Effector memory CD4-positive, alpha-beta T cell (primary cell): ENCODE results near the gene SNAPIN.

Experiments used
- DNase-seq, 3 donors: peaks; one replicate each; pipeline ENCODE4 v3.0.0-alpha.2; 2020
- H3K27ac ChIP-seq: 2 replicates; pipeline ENCODE4 v1.7.0; 2013; ENCODE audit warnings: mild to moderate bottlenecking, low read length, moderate library complexity; ENCODE audit not compliant: insufficient read depth, poor library complexity, severe bottlenecking
- H3K27me3 ChIP-seq: replicated peaks from 2 replicates; pipeline ENCODE4 v1.7.0; 2013; ENCODE audit warnings: mild to moderate bottlenecking, low read length; ENCODE audit not compliant: insufficient read depth, control insufficient read depth, poor library complexity, severe bottlenecking
- H3K36me3 ChIP-seq: 2 replicates; pipeline ENCODE4 v1.7.0; 2013; ENCODE audit warnings: mild to moderate bottlenecking, low read length, moderate library complexity; ENCODE audit not compliant: control insufficient read depth, insufficient read depth
- H3K4me1 ChIP-seq: 2 replicates; pipeline ENCODE4 v1.7.0; 2013; ENCODE audit warnings: low read length, mild to moderate bottlenecking; ENCODE audit not compliant: control insufficient read depth, insufficient read depth, poor library complexity, severe bottlenecking
- H3K4me3 ChIP-seq: 2 replicates; pipeline ENCODE4 v1.7.0; 2013; ENCODE audit warnings: low read length, low read depth, mild to moderate bottlenecking; ENCODE audit not compliant: insufficient read depth, poor library complexity, severe bottlenecking
- H3K9me3 ChIP-seq: 2 replicates; pipeline ENCODE4 v1.7.0; 2013; ENCODE audit warnings: mild to moderate bottlenecking, low read length, moderate library complexity; ENCODE audit not compliant: control insufficient read depth

The SNAPIN gene

DNA sequence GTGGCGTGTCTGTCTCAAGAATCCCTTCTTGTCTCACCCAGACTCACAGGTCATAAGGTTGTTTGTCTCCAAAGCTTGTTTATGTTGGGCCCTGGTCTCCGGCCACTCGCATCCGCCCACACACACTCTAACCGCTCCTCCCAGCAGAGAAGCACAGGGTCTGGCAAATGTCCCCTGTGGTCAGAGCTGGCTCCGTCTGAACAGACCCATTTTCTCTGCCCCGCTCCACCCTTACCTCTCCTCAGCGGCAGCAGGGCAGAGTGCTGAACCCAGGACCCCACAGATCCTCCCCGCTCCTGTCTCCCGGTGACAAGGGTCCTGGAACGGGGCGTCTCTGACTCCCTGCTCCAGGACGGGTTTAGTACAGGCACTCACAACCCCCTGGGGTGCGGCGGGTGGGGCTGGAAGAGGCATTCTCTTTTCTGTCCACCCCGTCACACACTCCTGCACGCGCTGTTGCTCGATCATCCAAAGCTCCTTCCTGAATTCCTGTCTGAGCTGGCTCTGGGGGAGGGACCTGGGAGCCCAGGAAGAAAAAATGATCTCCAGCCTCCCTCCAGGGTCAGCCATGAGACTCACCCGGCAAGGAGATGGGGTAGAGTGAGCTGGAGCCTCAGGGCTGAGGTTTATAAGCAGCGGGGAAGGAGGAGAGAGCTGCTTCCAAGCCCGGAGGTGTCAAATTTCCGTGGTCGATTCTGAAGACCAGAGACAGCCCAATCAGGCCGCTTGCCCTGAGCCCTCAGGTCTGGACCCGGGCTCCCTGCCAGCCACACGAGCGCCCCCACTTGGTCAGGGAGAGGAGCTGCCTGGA is 31.4 kb upstream of the SNAPIN start, which contains the start of gene S100A13:
S100A13 (minus strand) TSS at position 602 of the 811 bp plus-strand sequence. CDS start 1,033 bp downstream, outside the sequence.
- H3K27me3 ChIP-seq: no peaks in the 10 kb centered on the region
- no peak within 1 kb of the TSS for H3K4me3 ChIP-seq
- DNase-seq: no peak
- H3K9me3 ChIP-seq: no peaks in the 10 kb centered on the region
- H3K36me3 ChIP-seq: no peaks in the 10 kb centered on the region
- H3K4me1 ChIP-seq: no peaks in the 10 kb centered on the region
- H3K27ac ChIP-seq: no peak within 1 kb of the TSS

DNA sequence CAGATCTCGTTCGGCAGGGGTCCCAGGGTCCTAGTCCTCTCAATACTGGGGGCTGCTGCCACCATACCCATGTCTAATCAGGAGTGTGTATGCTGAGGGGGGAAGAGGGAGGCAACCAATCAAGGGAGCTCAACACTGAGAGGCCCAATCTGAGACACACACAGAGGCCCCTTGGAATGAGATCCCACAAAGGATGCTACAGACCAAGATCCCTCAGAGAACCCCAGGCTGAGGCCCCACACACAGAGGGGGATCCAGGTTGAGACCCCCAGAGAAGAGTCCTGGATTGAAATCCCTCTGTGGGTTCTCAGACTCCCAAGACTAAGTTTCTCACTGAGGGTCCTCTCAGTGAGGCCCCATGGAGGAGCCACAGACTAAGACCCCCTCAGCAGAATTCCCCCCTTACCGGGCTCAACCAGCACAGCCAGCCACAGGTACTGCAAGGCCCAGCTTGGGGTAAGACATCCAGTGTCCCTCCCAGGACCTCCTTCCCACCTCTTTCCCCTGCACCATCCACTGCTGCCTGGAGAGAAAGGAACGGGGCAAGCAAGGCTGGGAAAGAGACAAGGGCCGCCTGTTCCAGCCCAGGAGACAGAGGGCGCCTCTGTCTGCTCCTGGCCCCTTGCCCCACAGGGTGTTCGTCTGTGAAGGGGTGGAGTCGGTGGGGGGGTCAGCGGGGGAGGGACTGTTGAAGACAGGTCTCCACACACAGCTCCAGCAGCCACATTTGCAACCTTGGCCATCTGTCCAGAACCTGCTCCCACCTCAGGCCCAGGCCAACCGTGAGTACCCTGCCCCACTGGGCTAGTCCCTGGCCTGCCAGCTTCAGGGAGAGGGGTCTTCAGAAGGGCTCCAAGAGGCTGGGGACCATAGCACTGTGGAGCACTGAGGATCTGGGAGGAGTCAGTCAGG is 30.5 kb upstream of the SNAPIN start, which contains the start of gene S100A1:
S100A1 (plus strand) TSS at position 720 of the 912 bp plus-strand sequence. CDS start 2,088 bp downstream, outside the sequence.
- H3K4me1 ChIP-seq: no peaks in the 10 kb centered on the region
- H3K27ac ChIP-seq: no peak within 1 kb of the TSS
- H3K27me3 ChIP-seq: no peaks in the 10 kb centered on the region
- H3K4me3 ChIP-seq: no peak within 1 kb of the TSS
- H3K9me3 ChIP-seq: no peaks in the 10 kb centered on the region
- DNase-seq: no peak
- no peaks in the 10 kb centered on the region for H3K36me3 ChIP-seq

DNA sequence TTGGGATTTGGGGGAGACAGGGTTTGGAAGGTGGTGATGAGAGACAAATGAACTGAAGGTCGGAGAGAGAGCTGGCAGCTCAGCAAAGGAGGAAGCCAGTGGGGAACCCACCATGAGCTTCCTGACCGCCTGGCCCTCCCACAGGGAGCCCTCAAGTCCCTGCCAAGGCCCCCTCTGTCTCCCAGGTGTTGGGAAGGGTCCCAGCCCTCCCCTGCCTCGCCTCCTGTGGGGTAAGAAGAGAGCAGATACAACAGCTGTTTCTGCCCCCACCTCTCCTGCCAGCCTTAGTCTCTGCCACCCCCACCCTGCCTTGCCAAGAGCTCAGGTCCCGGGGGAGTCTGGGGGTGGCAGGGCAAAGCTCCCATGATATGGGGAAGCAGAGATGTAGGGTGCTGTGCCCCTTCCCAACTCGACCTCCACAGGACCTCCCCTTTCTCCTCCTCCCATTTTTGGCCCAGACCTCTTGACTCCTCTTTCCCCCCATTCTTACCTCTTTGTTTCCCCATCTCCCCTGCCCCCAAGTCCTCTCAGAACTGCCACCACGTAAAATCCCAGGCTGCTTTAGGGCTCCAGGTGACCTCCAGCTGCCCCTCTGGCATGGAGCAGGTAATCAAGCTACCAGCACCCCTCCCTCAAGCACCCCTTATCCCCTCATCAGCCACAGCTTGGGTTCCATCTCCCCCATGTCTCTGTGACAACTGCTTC is 29.7 kb upstream of the SNAPIN start:
- no peak for DNase-seq
- Histone ChIP-seq H3K27me3 (no peaks in the 10 kb centered on the region), H3K4me1 (no peaks in the 10 kb centered on the region), H3K9me3 (no peaks in the 10 kb centered on the region), H3K27ac (no peak overlapping the region), H3K36me3 (no peaks in the 10 kb centered on the region), H3K4me3 (no peak overlapping the region)

DNA sequence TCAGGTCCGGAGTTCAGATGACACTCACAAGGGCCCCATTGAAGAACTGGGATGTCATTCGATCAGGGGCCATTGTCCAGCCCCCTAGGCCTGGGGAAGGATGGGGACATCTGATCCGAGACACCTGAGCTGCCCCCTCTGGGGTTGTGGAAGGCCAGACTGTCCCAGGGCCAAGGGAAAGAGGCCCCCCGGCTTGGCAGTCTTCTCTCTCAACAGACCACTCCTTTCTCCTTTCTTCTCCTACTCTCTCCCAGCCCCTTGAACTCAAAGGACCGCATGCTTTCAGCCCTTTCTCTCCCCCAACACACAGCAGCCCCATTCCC is 29.2 kb upstream of the SNAPIN start:
- H3K36me3 ChIP-seq: no peaks in the 10 kb centered on the region
- H3K4me1 ChIP-seq: no peaks in the 10 kb centered on the region
- H3K27me3 ChIP-seq: no peaks in the 10 kb centered on the region
- no peak overlapping the region for H3K4me3 ChIP-seq
- no peak overlapping the region for H3K27ac ChIP-seq
- no peak for DNase-seq
- H3K9me3 ChIP-seq: no peaks in the 10 kb centered on the region

DNA sequence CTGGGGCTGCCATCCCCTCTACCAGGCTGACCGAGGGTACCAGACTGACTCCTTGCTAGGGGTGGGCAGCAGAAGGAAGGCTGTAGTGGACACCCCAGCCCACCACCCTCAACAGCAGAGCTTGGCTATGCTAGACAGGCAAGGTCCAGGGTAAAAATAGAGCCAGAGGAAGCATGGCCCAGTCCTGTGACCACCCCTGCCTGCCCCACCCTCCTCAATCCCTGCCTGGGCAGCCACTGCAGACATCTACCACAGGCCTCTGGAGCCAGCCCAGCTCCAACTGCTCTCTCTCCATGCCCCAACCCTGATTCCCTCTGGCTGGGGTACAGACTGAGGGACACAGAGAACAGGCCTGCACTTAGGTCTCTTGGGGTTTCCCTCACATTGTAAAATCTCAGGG is 28.5 kb upstream of the SNAPIN start:
- Histone ChIP-seq H3K4me3 (no peak overlapping the region), H3K4me1 (peaks cover under 1% of the 10 kb centered on the region), H3K9me3 (no peaks in the 10 kb centered on the region), H3K27me3 (no peaks in the 10 kb centered on the region), H3K27ac (no peak overlapping the region), H3K36me3 (no peaks in the 10 kb centered on the region)
- DNase-seq: no peak

DNA sequence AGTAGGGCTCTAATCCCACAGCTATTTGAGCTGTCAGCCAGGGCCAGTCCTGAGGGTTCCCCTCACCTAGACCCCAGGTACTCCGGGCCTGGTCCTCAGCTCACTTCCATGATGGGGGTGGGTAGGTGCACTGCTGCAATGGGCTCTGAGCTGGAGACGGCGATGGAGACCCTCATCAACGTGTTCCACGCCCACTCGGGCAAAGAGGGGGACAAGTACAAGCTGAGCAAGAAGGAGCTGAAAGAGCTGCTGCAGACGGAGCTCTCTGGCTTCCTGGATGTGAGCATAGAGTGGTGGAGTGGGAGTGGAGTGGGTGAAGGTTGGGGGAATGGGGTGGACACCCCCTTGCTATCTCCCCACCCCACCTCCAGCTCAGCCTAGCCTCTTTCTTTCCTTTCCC is 28.1 kb upstream of the SNAPIN start:
- Histone ChIP-seq H3K9me3 (no peaks in the 10 kb centered on the region), H3K36me3 (no peaks in the 10 kb centered on the region), H3K27ac (no peak overlapping the region), H3K27me3 (no peaks in the 10 kb centered on the region), H3K4me3 (no peak overlapping the region), H3K4me1 (peaks cover 5% of the 10 kb centered on the region)
- DNase-seq: no peak

DNA sequence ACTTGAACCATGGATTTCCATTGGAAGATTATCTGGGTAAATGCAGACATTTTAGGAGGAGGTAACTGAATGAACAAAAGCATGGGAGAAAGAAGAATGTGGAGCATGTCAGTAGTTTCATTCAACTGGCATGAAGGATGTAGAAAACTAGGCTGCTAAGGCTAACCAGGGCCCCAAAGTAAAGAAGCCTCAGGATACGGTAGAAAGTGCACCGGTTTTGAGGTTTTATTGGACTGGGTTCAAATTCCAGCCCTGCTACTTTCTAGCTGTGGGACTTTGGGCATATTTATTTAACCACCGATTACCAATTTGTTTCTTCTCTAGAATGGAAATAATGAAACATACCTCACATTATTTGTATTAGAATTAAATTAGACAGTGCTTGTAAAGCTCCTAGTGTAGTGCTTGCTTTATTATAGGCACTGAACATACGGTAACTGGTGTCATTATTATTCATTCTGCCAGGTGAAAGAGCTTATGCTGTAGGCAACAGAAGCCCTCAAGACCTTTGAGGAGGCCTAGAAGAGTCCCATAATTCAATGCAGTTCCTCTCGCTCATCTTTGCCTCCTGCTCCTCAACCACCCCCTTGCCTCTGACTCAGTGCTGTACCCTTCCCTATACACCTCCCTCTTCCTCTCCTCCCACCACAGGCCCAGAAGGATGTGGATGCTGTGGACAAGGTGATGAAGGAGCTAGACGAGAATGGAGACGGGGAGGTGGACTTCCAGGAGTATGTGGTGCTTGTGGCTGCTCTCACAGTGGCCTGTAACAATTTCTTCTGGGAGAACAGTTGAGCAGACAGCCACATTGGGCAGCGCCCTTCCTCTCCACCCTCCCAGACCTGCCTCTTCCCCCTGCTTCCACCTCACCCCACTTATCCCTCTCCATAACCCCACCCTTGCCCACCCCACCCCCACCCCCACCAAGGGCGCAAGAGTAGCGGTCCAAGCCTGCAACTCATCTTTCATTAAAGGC is 27.2 kb upstream of the SNAPIN start:
- DNase-seq: no peak
- no peak overlapping the region for H3K4me3 ChIP-seq
- H3K27ac ChIP-seq: no peak overlapping the region
- no peaks in the 10 kb centered on the region for H3K9me3 ChIP-seq
- peaks cover 7% of the 10 kb centered on the region for H3K4me1 ChIP-seq
- H3K36me3 ChIP-seq: peaks cover 3% of the 10 kb centered on the region
- H3K27me3 ChIP-seq: no peaks in the 10 kb centered on the region

DNA sequence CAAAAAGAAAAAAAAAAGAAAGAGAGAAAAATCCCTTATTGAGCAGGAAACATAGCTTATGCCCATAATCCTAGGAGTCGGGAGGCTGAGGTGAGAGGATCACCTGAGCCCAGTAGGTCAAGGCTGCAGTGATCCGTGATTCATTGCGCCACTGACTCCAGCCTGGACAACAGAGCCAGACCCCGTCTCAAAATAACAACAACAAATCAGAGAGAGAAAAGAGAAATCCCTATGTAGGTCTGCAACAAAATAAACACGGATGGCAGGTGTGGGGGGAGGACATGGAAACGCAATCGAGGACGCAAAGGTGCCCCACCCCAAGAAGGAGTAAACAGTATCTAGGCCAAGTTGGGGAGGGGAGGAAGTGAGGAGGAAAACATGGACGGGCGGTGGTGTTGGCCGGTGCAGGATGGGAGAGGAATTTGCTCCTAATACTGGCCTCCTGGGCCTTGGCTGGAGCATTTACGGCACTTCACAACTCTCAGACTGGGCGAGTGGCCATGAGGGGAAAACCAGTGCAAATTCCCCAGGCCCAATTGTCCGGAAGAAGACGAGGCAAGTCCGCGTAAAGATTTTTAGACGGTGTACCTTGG is 25.2 kb upstream of the SNAPIN start:
- Histone ChIP-seq H3K27ac (peak overlapping the region; percentile 99), H3K36me3 (peaks cover 21% of the 10 kb centered on the region), H3K9me3 (no peaks in the 10 kb centered on the region), H3K27me3 (no peaks in the 10 kb centered on the region), H3K4me3 (no peak overlapping the region), H3K4me1 (peaks cover 7% of the 10 kb centered on the region)
- no peak for DNase-seq
